Stimulated activated CD8-positive, alpha-beta memory T cell treated with anti-CD3 and anti-CD28 coated beads, Interleukin-4, amount 100 ng/mL, for 4 hours (primary cell): ENCODE data around the gene CD52.
"Not testable (repeated sequence)": the region's sequence is repeated elsewhere in the genome, so short reads cannot be mapped to it uniquely, and the experiment has no call there.

ENCODE experiments used
- DNase-seq, 2 donors: peaks; one replicate each; pipeline ENCODE4 v3.0.0-alpha.2; 2020; ENCODE audit warnings: low read depth in 2 of 2, low spot score in 1 of 2

The CD52 gene

DNA sequence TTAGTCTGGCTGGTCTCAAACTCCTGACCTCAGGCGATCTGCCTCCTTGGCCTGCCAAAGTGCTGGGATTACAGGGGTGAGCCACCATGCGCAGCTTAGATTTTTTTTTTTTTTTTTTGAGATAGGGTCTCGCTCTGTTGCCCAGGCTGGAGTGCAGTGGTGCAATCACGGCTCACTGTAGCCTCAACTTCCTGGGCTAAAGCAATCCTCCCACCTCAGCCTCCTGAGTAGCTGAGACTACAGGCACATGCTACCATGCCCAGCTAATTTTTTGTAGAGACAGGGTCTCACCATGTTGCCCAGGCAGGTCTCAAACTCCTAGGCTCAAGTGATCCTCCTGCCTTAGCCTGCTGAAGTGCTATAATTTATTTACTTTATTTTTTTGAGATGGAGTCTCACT, 11.6 kb downstream of the CD52 start:
- not testable (repeated sequence) for DNase-seq

GRCh38 chr1:26330276-26330675, 12.5 kb downstream of the CD52 start:
- no peak for DNase-seq

- not testable (repeated sequence) for DNase-seq
Measured at GRCh38 chr1:26333312-26333711, 15.6 kb downstream of the CD52 start.

DNA sequence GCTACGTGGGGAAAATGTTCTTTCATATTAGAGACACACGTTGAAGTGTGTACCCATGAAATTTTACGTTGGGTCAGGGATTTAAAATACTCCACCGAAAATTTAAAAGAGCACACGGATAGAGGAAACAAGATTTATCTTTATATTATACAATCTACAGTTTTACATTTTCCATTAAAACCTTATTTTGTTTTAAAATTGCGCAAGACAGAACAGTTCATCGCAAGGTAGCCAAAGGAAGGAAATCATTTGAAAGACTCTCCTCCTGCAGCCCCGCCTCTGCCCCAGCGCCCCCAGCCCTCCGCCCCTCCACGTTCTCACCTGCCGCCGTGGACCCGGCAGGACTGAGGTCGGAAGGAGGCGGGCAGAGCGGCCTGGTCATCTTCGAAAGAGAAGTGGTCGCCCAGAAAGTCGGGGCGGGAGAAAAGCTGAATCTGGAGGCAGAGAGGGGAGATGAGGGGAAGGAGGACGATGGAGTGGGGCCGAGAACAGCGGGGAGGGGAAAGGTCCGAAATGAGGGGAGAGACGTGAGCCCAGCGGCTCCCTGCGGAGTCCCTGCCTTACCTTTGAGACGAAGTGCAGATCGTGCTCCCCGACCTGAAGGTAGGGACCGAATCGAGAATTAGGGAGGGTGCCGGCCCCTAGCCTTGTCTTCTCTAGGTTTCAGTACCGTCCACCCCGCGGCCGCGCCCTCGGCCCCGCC, 18.2 kb downstream of the CD52 start:
- DNase-seq: no peak

DNA sequence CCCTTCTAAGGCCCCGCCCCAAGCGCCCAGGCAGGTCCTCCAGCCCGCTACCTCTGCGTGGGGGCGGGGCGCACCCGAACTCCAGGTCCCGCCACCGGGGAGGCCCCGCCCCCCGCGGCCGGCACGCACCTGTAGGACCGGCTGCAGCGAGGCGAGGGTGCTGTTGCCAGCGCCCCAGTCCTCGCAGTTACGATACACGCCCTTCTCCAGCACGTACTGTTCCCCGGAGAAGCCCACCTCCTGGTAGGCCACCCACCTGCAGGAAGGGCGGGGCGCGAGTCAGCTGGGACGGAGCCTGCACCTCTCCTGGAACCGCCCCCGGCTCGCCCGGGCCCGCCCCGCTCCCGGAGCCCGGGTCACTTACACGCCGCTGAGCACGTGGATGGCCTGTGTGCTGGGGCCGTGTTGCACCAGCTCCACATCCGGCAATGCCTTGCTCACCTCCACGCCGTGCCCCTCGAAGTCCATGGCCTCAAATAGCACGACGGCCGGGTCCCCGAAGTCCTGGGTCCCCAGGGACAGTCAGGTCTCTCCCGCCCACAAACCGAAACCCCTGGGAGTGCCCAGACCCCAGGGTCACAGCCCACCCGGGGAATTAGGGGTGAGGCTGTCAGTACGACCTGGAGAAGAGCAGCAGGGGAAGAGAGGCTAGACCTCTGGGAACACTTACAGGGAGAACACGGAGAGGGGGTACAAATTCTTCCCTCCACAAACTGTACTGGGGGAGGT, 18.9 kb downstream of the CD52 start:
- DNase-seq: peak; percentile 74 to 82

GRCh38 chr1:26337206-26337535, 19.4 kb downstream of the CD52 start:
- DNase-seq: no peak

DNA sequence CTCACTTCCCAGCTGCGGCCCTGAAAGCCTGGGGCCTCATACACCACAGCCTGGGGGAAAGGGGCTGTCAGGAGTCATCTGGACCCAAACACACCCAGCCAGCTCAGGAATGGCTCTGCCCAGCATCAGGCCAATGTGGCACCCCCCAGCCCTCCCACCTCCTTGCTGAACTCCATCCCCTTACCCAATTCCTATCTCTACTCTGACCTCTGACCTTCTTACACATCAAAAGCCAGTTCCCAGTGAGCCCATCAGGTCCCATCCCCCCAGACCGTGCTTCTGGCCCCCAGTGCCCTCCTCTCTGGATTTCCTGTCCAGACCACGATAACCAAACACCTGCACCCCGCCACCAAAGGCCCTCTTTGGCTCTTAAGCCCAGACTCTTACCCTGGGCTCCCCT, 19.9 kb downstream of the CD52 start:
- DNase-seq: no peak

DNA sequence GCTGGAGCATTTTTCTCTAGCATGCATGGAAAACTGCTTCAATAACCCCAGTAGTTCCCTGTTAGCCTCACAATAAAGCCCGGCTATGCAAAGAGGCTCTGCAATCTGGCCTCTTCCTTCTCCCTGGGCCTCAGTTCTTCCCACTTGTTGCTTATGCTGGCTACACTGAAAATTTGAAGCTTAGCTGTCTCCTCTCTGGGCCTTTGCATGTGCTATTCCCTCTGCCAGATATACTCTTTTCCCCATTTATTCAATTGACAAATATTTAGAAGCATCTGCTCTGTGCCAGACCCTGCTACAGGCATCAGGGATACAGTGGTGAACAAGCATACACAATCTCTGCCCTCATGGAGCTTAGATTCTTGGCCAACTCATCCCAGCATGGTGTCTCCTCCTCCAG, 20.9 kb downstream of the CD52 start:
- no peak for DNase-seq

DNA sequence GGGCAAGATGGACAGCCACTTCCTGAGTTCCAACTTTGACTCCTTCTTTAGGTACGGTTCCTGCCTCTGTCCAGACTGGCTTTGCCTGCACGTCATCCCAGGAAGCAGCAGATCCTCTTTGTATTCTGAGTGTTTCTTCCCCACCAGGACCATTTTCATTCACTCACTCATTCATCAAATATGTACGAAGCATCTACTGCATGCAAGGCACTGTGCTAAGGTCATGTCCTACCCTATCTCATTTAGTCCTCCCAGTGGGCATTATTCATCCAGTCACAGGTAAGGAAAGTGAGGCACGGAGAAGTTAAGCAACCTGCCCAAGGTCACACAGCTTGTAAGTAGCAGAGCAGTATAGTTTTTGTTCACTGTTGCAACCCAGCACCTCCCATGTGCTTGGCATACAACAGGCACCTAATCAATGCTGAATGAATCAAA, 22.3 kb downstream of the CD52 start:
- no peak for DNase-seq

DNA sequence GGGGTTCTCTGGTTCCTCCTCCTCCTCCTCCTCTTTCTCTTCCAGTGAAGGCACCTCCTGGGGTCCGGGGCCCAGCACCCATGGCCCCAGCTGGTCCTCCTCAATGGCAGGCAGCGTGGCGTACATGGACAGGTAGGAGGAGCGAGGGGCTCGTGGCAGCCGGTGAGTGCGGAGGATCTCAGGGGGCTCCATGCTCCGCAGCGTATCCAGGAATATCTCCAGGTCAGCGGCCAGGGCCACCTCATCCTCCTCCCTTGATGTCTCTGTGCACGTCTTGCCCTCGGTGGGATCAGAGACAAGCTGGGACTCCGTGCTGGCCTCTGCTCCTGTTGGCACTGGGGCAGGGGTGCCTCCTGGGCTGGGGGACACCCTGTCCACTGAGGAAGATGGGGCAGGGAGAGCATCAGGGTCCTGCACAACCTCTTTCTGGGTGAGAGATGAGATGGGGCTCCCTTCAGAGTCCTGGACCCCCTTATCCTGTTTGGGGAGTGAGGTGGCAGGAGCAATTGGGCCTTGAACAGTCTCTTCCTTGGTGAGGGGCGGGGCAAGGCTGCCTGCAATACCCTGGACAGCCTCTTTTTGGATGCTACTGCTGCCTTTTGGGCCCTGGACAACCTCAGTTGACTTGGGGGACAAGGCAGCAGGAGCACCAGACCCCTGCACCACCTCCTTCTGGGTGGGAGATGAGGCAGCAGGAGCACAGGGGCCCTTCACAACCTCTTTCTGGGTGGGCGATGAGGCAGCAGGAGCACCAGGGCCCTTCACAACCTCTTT, 26.6 kb downstream of the CD52 start:
- DNase-seq: no peak

GRCh38 chr1:26345718-26346117, 28.0 kb downstream of the CD52 start:
- no peak for DNase-seq

GRCh38 chr1:26346274-26347033, 28.7 kb downstream of the CD52 start:
- no peak for DNase-seq

DNA sequence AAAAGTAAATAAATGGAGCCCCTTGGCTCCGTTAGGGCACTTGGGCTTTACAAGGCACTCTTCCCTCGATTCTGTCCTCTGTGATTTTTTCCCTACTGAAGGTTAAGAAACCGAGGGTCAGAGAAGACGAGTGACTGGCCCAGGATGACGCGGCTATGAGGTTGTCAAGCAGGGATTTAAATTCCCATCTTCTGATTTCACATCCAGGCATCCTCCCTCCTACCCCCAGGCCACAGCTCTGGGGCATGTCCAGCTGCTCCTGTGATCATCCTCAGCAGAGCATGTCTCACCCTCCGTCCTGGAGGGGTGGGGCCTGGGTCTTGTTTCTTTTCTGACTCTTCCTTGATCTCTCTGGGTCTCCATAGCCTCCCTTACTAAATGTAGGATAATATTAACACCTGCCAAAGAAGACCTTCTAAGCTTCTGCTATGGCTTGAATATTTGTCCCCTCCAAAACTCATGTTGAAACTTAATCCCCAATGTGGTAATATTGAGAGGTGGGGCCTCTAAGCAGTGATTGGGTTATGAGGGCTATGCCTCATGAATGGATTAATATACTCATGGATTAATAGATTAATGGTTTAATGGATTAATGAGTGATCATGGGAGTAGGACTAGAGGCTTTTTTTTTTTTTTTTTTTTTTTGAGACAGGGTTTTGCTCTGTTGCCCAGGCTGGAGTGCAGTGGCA, 31.6 kb downstream of the CD52 start:
- DNase-seq: no peak

DNA sequence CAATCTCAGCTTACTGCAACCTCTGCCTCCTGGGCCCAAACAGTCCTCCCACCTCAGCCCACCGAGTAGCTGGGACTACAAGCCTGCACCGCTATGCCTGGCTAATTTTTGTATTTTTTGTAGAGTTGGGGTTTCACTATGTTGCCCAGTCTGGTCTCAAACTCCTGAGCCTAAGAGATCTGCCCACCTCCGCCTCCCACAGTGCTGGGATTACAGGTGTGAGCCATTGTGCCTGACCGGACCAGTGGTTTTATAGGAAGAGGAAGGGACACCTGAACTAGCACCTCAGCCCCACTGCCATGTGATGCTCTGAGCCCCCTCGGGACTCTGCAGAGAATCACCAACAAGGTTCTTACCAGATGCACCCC, 32.1 kb downstream of the CD52 start:
- DNase-seq: no peak

DNA sequence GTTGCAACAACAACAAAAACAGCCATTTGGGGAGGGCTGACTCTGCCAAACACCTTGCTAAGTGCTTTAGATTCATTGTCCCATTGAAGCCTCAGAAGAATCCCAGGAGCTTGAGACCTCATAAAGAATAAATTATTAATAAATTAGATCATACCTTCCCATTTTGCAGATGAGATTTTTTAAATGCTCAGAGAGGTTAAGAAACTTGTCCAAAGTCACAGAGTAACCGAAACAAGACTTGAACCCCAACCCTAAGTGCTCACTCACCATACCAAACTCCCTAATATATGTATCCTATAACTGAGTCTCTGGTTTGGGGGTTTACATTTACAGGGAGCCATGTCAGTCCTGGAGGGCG, 32.6 kb downstream of the CD52 start:
- no peak for DNase-seq

GRCh38 chr1:26350701-26351589, 33.2 kb downstream of the CD52 start:
- no peak for DNase-seq

DNA sequence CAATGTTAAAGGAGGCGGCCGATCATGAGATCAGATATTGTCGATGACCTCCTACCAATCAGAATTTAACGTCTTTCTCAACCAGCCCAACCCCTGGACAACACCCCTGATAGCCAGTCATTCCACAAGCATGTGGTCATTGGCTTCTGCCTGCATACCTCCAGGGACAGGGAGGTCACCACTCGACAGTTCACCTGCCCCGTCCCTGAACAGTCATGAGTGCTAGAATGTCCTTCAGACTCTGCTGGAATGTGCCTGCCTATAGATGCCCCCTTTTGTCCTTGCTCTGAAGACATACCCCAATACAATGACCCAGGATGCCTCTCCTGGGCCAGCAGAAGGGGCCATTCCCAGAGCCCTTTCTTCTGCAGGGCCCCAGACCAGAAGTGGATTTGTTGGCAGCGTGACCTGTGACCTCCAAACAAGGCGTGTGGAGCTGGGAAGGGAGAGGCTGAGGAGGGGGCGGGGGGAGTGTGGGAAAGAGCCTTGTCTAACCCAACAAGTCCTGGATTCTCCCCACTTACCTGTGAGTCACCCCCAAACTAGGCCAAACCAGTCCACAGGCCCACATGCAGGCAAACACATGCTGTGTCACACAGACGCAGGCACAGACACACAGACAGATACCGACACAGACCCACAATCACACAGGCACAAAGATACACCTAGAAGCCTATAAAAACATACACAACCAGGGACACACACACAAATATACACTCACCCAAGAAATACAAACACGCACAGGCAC, 34.0 kb downstream of the CD52 start:
- DNase-seq: no peak

- no peak for DNase-seq
Measured at GRCh38 chr1:26352338-26352679, 34.6 kb downstream of the CD52 start.

DNA sequence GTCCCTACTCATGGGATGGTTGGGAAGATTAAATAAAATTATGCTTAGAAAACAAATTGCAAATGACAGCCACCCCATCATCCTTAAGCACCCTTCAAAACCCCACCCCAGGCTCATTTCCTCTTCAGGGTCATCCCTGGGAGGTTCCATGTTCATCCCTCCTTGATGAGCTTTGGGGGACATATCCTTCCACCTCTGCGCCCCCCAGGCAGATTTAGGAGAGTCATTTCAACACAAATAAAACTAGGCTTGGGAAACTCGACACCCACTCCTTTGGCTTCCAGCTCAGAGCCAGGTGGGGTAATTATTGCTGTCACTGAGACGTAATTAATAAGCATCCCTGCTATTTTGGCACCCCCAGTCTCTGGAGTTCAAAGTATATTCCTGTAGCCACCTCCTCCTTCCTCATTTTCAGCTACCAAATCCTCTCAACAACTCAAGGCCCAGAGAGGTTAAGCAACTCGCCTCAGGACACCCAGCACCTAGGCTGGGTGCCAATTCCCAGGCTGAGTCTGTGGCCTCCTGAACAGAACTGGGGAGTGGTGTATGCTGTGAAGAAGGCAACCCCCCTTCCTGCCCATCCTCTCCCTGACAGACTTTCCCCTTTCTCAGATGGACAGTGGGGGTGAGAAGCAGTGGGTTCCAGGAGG, 35.6 kb downstream of the CD52 start:
- no peak for DNase-seq
